GM12872 (cell line): ENCODE data around the gene SH3GL1.

ENCODE experiments used
- TF ChIP-seq, protein P1 (sequence below): IDR thresholded peaks from 3 replicates; pipeline ENCODE4 v1.5.1; 2011; ENCODE audit warnings: low read depth, mild to moderate bottlenecking, low read length, moderate library complexity; ENCODE audit not compliant: insufficient read depth

The SH3GL1 gene

GRCh38 chr19:4362831-4363545, 37.4 kb downstream of the SH3GL1 start:
- TF ChIP-seq, protein P1, sequence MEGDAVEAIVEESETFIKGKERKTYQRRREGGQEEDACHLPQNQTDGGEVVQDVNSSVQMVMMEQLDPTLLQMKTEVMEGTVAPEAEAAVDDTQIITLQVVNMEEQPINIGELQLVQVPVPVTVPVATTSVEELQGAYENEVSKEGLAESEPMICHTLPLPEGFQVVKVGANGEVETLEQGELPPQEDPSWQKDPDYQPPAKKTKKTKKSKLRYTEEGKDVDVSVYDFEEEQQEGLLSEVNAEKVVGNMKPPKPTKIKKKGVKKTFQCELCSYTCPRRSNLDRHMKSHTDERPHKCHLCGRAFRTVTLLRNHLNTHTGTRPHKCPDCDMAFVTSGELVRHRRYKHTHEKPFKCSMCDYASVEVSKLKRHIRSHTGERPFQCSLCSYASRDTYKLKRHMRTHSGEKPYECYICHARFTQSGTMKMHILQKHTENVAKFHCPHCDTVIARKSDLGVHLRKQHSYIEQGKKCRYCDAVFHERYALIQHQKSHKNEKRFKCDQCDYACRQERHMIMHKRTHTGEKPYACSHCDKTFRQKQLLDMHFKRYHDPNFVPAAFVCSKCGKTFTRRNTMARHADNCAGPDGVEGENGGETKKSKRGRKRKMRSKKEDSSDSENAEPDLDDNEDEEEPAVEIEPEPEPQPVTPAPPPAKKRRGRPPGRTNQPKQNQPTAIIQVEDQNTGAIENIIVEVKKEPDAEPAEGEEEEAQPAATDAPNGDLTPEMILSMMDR, result no peak; the same call in 2 of the 3 replicates

DNA sequence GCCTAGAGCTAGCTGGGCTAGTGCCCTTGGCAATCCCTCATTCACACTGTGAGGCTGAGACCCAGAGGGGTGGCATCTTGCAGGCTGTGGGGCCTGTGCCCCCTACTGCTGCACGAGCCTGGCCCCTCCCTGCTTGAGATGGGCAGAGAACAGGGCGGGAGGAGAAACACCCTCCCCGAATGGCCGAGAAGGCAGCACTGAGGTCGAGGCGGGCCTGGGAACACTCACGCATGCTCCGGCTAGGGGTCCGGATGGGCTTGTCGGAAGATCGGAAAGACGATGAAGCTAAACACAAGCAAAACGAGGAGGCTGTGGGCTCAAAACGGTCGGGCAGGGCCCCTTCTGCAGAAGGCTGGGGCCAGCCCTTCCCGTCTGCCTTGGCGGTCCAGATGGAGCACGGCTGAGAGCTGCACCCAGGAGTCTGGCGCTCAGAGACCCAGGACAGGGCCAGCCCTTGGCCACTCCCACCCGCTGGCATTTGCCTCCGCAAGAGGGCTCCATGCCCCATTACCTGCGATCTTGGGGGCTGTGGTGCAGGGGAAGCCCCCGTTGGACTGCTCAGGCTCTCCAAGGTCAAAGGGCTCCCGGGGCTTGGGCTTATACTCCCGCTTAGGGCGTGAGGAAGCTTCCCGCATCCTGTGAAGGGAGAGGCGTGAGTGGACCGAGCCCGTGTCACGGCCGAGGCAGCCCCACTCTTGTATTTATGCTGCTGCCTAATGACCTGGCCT, 38.1 kb downstream of the SH3GL1 start:
- TF ChIP-seq, protein P1, result no peak

- TF ChIP-seq, protein P1, result no peak
These were observed 38.9 kb downstream of the SH3GL1 start for GRCh38 chr19:4361152-4362046.

DNA sequence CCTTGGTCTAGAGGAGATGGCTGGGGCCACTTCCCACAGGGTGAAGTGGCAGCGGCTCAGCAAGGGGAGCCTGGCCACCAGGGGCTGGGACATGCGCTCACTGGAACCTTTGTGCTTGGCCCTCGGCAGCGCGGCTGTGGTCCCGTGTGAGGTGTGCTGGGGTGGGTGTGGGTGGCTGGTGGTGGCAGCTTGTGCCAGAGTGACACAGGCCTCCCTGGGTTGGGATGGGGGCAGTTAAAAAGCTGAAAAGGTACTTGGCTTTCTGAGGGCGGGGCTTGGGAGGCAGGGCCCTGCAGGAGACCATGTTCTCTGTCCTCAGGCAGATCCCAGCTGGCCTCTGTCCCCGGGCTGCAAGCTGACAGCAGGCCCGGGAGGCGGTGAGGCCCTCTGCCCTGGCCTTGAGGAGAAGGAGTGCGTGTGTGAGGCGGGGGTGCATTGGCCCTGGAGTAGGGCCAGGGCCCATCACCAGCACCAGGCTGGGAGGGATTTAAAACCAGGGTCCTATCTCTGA, 39.7 kb downstream of the SH3GL1 start:
- TF ChIP-seq, protein P1, result no peak

DNA sequence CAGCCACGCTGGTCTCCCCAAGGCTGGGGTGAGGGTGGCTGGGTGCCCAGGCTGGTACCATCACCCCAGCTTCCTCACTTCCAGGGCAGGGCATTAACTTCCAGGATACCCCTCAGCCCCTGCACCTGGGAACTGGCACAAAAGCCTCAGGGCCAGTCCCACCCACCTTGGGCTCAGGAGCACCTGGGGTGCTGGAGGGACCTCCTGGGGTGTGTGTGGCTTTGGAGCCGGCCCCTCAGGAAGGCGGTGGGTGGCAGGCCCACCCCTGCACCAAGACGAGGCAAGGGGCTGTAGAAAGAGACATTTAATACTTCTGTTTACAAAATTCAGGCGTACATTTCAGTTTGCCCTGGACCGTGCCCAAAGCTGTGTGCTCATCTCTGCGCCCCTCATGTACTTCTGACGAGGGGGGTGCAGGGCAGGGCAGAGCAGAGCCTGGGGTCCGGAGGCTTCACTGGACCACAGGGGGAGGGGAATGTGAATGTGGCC, 40.2 kb downstream of the SH3GL1 start:
- TF ChIP-seq, protein P1, result no peak

DNA sequence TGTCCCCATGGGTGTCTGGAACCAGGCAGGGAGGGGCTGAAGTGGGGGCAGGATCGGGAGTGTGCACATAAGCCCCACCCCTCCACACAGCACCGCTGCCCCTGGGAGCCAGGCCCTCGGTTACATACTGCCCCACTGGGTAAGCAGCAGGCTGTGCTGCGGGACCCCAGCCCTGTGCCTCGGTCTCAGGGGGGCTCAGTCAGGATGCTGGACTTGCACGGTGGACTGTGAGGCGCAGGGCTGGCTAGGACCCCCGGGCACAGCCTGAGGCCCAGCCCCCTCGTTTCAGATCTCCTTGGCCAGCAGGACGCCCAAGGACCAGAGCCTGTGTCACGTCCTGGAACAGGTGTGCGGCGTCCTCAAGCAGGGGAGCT, 40.7 kb downstream of the SH3GL1 start:
- TF ChIP-seq, protein P1, result no peak
